H1 (cell line): ENCODE data around the gene ZNF565.

ENCODE experiments used
- ATF3 ChIP-seq: IDR thresholded peaks from 2 replicates; pipeline ENCODE4 v1.6.1; 2011; ENCODE audit warnings: low read depth, mild to moderate bottlenecking, low read length; ENCODE audit not compliant: insufficient read depth
- CTCF ChIP-seq, 3 experiments: IDR thresholded peaks; 1 replicate in 2 of 3; 2 replicates in 1 of 3; pipeline versions ENCODE4 v1.5.1 to v1.6.1; 2011; ENCODE audit warnings: low read length in 3 of 3, mild to moderate bottlenecking in 3 of 3, inconsistent platforms in 2 of 3, low read depth in 1 of 3, moderate library complexity in 1 of 3; ENCODE audit not compliant: insufficient read depth in 1 of 3; ENCODE audit errors: control extremely low read depth in 1 of 3
- EP300 ChIP-seq, 2 experiments: IDR thresholded peaks; 1 replicate in 1 of 2; 2 replicates in 1 of 2; pipeline ENCODE4 v1.6.1; 2011 to 2012; ENCODE audit warnings: low read depth in 2 of 2, low read length in 2 of 2, mild to moderate bottlenecking in 2 of 2, borderline replicate concordance in 1 of 2, inconsistent platforms in 1 of 2, moderate library complexity in 1 of 2
- EZH2 ChIP-seq: fragments of 200-600 bp; sonication (generic); IDR thresholded peaks from 2 replicates; pipeline ENCODE4 v1.7.1; 2012; ENCODE audit warnings: low read depth, mild to moderate bottlenecking, moderate library complexity, low read length, inconsistent platforms; ENCODE audit not compliant: severe bottlenecking
- HDAC2 ChIP-seq, 2 experiments: fragments of 300-600 bp in 1 of 2; sonication (generic) in 1 of 2; IDR thresholded peaks; 2 replicates each; pipeline ENCODE4 v1.6.1; 2011 to 2012; ENCODE audit warnings: low read depth in 2 of 2, low read length in 2 of 2, mild to moderate bottlenecking in 2 of 2, moderate library complexity in 2 of 2, borderline replicate concordance in 1 of 2, inconsistent platforms in 1 of 2
- JUN ChIP-seq: IDR thresholded peaks from 2 replicates; pipeline ENCODE4 v1.6.1; 2011; ENCODE audit warnings: low read depth, mild to moderate bottlenecking, improper control_type of control experiment, low read length
- KDM1A ChIP-seq: fragments of 200-600, 300-600 bp; sonication (generic); IDR thresholded peaks from 2 replicates; pipeline ENCODE4 v1.7.1; 2016; ENCODE audit warnings: mild to moderate bottlenecking, low read length, borderline replicate concordance
- POLR2A ChIP-seq, 2 experiments: IDR thresholded peaks; 1 replicate in 1 of 2; 2 replicates in 1 of 2; pipeline ENCODE4 v1.6.1; 2011; ENCODE audit warnings: low read depth in 2 of 2, low read length in 2 of 2, mild to moderate bottlenecking in 2 of 2; ENCODE audit errors: control extremely low read depth in 1 of 2
- POLR2AphosphoS5 ChIP-seq: IDR thresholded peaks from 2 replicates; pipeline ENCODE4 v1.6.1; 2011; ENCODE audit warnings: low read depth, low read length
- RAD21 ChIP-seq, 2 experiments: IDR thresholded peaks in 1 of 2; conservative IDR thresholded peaks in 1 of 2; 2 replicates each; pipeline ENCODE4 v1.6.1; 2011; ENCODE audit warnings: low read depth in 2 of 2, low read length in 2 of 2, improper control_type of control experiment in 1 of 2, inconsistent platforms in 1 of 2, mild to moderate bottlenecking in 1 of 2, moderate library complexity in 1 of 2
- SIRT6 ChIP-seq: IDR thresholded peaks from one replicate; pipeline ENCODE4 v1.7.1; 2012; ENCODE audit warnings: low read length, inconsistent platforms
- YY1 ChIP-seq: IDR thresholded peaks from 2 replicates; pipeline ENCODE4 v1.6.1; 2011; ENCODE audit warnings: low read depth, mild to moderate bottlenecking, low read length
- TF ChIP-seq, protein P1 (sequence below): IDR thresholded peaks from 2 replicates; pipeline ENCODE4 v1.6.1; 2012; ENCODE audit warnings: inconsistent platforms

DNA sequence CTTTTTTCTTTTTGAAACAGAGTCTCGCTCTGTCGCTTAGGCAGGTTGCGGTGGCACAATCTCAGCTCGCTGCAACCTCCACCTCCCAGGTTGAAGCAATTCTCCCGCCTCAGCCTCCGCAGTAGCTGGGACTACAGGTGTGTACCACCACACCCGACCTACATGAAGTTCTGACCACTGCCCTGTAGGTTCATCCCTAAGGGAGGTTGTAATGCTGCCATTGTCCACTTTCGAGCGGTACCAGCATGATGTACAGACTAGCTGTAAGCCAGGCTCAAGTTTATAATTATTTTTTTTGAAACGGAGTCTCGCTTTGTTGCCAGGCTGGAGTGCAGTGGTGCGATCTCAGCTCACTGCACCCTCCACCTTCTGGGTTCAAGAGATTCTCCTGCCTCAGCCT, 50.7 kb downstream of the ZNF565 start:
- TF ChIP-seq EP300 (IDR thresholded peaks at IDR 0.05; ENCODE audit: borderline replicate concordance in 1 of 2, low read depth in 2 of 2, low read length in 2 of 2) (no peak), SIRT6 (no peak), RAD21 (IDR thresholded peaks at IDR 0.05 in 1 of 2, conservative IDR thresholded peaks at IDR 0.05 in 1 of 2; ENCODE audit: low read depth in 2 of 2, low read length in 2 of 2) (no peak), KDM1A (no peak), EZH2 (no peak), CTCF (IDR thresholded peaks at IDR 0.05; ENCODE audit: control extremely low read depth in 1 of 3, insufficient read depth in 1 of 3, low read depth in 1 of 3, low read length in 3 of 3) (no peak), YY1 (no peak), POLR2AphosphoS5 (no peak), JUN (no peak), HDAC2 (IDR thresholded peaks at IDR 0.05; ENCODE audit: borderline replicate concordance in 1 of 2, low read depth in 2 of 2, low read length in 2 of 2) (no peak), POLR2A (IDR thresholded peaks at IDR 0.05; ENCODE audit: control extremely low read depth in 1 of 2, low read depth in 2 of 2, low read length in 2 of 2) (no peak), ATF3 (no peak)
- TF ChIP-seq, protein P1, sequence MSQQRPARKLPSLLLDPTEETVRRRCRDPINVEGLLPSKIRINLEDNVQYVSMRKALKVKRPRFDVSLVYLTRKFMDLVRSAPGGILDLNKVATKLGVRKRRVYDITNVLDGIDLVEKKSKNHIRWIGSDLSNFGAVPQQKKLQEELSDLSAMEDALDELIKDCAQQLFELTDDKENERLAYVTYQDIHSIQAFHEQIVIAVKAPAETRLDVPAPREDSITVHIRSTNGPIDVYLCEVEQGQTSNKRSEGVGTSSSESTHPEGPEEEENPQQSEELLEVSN: no peak
